HG02973 (cell line): ENCODE results near the gene PLEKHF1.
"Not testable (repeated sequence)": the region's sequence is repeated elsewhere in the genome, so short reads cannot be mapped to it uniquely, and the experiment has no call there.

Source experiments
- ATAC-seq: cut with Tn5 transposase; IDR thresholded peaks from one replicate; pipeline ENCODE4 v1.9.1; 2021; ENCODE audit warnings: moderate library complexity; ENCODE audit not compliant: unreplicated experiment

PLEKHF1 gene

DNA sequence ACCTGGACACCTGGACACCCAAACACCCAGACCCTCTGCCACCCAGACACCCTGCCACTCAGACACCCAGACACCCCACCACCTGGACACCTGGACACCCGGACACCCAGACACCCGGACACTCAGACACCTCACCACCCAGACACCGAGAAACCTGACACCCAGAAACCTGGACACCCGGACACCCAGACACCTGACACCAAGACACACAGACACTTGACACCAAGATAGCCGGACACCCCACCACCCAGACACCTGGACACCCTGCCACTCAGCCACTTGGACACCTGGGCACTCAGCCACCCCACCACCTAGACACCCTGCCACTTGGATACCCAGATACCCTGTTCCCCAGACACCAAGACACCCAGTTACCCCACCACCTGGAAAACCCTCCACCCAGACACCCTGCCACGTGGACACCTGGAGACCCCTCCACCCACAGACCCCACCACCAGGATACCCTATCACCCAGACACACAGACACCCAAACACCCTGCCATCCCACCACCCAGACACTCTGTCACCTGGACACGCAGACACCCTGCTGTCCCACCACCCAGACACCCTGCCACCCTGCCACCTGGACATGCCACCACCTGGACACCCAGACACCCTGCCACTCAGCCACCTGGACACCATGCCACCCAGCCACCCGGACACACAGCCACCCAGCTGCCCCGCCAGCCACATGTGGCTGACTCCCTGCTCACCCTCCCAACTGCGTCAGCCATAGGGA is 32.4 kb downstream of the PLEKHF1 start:
- no peak for ATAC-seq

DNA sequence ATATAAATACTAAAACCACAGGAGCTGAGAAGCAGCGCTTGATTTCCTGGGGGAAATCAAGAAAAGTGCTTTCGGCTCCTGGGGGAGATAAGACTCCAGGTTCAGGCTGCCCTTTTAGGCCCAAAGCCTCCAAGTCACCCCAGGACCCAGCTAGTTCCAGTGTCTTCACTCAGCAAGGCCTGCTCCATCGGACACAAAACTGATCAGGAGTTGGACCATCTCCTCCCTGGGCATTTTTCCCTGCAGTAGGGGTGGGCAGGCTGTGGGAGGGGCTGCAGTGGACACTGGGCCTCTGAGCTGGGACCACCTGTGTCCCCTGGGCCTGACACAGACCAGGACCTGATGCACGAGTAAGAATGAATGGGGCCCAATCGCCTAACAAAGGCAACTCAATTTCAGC is 34.6 kb downstream of the PLEKHF1 start:
- no peak for ATAC-seq

DNA sequence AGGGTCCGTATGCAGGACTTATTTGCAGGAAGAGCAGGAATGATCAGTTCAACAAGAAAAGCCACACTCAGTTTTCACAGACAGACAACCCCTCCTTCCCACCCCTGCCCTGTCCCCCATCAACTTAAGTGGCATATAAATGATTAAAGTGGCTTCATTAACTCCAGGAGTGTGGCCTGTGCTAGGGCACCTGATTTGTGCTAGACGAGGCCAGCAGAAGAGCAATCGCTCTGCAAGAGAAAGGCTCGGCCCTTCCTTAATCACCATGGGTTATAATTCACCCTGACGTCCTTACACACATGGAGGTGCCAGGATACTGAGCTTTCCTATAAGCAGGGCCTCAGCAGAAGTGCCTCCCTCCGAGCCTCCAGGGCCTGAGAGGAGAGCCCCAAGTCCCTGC is 35.2 kb downstream of the PLEKHF1 start:
- ATAC-seq, result no peak

DNA sequence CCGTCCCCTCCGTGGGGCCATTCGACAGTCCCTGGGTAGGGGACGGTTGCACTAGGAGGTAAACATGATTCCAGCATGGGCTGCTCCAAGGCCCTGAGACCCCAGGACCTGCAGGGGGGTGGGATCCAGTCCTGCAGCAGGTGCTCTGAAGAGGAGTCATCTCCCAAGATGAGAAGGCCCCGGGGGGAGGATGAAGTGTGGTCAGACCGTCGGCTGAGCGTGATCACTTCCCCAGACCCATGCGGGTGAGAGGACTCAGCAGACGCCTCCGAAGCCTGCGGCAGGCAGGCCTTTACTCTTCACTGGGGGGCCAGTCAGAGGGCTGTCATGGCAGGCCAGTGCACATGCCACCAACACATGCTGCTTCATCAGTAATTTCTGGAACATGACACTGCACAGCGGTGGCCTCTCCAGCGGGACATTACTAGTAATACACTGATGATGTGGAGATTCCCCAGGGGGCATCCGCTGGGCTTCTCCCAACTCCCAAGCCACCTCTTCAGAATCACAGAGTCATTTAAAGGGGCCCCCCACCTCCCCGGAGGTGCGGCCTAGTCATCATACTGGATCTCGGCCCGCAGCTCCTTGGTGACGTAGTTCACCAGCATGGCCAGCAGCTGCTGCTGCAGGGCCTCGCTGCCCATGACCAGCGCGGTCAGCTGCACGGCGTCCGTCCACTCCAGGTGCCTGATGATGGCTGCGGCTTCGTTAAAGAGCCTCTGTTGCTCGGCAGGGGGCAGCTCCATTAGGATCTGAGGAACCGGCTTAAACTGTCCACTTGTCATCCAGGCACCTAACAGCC is 37.1 kb downstream of the PLEKHF1 start:
- ATAC-seq, result no peak

DNA sequence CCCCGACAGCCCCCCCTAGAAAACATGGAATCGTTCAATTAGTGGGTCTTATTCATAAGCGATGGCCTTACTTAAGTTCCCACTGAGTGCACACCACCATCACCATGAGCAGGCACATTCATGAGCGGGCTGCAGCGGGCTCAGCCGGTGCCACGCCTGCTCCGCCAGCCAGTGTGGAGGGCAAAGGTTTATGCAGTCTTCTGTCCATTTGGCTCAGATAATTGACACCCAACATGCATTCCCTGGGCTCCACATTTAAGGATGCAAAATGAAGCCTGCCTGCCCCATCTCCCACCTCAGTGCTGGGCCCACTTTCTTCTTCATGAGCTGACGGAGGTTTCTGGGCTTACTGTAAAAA is 37.7 kb downstream of the PLEKHF1 start:
- ATAC-seq, result no peak

GRCh38 chr19:29704562-29705558 is 39.6 kb downstream of the PLEKHF1 start:
- no peak for ATAC-seq

DNA sequence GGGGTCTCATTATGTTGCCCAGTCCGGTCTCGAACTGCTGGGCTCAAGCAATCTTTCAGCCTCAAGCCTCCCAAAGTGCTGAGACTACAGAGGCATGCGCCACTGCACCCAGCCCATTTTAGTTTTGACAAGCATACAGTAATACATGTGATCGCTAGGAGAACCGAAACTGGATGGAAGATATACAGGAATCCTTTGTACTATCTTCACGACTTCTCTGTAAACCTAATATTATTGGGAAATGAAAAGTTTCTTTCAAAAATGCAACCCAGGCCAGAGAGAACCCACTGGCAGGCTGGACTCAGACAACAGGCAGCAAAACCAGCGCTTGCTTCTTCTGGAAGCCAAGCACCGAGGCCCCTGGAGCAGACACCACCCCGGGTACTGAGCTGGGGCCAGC is 40.4 kb downstream of the PLEKHF1 start:
- ATAC-seq, result no peak

GRCh38 chr19:29706635-29707034 is 41.4 kb downstream of the PLEKHF1 start:
- ATAC-seq, result no peak

- ATAC-seq, result no peak
These were observed 43.5 kb downstream of the PLEKHF1 start for GRCh38 chr19:29708554-29709439.

GRCh38 chr19:29709440-29709798 is 44.2 kb downstream of the PLEKHF1 start:
- not testable (repeated sequence) for ATAC-seq

DNA sequence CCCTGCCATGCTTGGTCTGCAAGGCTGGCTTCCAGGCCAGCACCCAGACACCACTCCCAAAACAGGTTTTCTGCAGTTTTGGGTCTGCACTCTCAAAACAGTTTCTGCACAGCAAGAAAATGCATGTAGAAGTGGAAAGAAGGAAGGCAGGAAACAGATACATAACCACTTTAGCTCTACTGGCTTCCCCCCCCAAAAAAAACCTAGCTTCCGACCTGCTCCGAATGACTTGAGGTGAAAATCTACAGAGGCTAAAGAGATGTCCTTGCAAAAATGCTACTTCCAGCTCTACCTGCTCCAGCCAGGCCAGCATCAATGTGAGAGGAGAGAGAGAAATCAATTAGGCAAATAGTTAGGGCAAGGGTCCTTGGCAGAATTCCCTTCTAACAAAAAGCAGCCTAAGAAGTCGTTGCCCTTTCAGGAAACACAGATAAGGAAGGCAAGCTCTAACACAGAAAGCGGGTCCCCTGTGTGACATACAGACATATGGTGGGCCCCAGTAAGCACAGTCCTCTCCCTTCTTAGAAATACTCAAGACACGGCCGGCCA is 46.4 kb downstream of the PLEKHF1 start:
- no peak for ATAC-seq

DNA sequence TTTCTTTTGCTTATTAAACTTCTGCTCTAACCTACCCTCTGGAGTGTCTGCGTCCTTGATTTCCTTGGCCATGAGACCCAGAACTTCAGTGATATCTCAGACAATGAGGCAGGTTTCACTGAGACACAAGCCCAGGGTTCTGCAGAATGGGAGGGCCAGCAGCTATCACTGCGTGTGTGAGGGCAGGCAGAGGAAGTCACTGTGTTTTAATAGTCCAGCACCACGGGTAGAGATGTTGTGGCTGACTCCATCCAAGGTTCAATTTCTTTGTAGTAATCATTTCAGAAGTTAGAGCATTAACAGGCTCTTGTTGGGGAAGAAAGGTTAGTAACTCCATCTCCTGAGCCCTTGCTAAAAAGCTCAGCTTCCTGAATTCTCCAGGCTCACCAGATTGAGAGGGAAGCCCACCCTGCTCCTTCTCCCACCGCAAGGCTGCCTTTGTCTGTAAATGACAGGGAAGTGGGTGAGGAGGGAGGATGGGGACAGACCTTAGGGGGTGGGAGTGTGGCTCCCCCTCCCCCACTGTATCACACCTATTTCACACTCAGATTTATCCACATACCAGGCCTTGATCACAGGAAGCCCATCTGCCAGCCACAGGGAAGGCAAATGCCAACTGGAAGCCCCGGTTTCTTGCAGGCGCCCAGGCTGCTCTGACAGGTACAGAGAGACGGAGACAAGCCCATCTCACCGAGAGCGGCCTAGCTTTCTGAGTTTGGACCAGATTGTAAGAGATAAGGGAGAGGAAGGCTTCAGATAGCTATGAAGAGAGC is 47.7 kb downstream of the PLEKHF1 start:
- no peak for ATAC-seq

GRCh38 chr19:29714371-29714952 is 49.2 kb downstream of the PLEKHF1 start:
- peak; percentile 15 for ATAC-seq

DNA sequence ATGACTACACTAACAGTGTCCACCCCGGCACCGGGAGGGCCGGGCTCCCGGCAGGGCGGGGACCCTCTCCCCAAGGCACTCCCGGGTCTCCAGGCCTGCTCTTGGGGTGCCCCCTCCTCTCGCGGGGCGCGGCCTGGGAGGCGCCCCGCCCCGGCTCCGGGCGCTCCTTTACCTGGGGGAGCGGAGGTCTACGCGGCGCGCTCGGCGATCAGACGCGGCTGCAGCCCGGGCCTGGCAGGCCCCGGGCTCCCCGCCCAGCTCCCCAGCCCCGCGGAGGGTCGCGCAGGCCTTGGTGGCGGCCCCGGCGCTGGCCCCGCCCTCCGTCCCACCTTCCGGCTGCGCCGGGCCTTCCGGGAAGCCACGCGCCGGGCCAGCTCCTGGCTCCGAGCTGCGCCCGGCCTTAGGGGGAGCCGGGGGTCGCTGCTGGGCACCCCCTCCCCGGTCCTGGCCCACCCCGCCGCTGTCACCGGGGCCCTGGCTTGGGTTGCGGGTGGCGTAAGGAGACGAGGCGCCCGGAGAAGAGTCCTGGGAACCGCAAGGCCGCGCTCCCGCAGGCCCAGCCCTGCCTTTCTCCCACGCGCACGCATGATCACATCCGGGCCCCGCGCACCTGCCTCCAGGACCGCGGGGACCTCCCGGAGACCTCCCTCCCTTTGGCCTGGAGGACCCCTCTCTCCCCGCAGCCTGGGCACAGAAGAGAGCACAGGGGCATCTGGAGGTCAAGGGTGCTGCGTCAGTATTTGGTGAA is 49.9 kb downstream of the PLEKHF1 start, which contains the start of gene C19orf12:
C19orf12 (minus strand) TSS at position 309 of the 748 bp plus-strand sequence. CDS start 6,848 bp downstream, outside the sequence.
- ATAC-seq, result peak; percentile 54

- ATAC-seq, result peak; percentile 4
These were observed 50.7 kb downstream of the PLEKHF1 start for GRCh38 chr19:29715701-29716581.

GRCh38 chr19:29717051-29717450 is 51.8 kb downstream of the PLEKHF1 start:
- ATAC-seq, result no peak

DNA sequence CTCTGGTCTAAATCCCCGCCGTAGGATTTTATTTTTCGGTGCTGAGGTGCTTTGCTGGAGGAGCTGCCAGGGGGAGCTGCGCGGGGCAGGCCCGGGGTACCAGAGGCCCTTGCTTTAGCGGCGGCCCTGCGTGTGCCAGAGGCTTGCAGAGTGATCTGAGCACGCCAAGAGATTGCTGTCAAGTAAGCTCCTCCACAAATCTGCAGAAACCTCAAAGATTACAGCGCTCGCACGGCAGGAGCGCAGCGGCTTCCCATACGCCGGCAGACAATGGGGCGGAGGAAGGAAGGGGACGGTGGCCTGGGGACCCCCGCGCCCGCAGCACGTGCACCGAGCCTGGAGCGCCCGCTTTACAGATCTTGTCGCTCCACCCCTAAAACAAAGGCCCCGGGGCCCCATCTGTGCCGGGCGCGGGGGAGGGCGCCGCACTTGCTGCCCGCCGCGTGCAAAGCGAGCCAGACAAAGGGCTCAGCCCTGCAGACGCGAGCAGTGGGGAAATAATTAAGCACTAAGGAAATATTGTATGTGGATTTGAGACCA is 58.9 kb downstream of the PLEKHF1 start:
- no peak for ATAC-seq
